Fibroblast of pulmonary artery (primary cell): Measurements from ENCODE around the gene ATOSB.

ENCODE experiments used
- DNase-seq: peaks from one replicate; pipeline ENCODE4 v3.0.0-alpha.2; 2010; ENCODE audit warnings: low read depth
- H3K4me3 ChIP-seq: replicated peaks from 2 replicates; pipeline ENCODE4 v1.5.1; 2011; ENCODE audit warnings: low read depth, mild to moderate bottlenecking, control low read depth, low read length, moderate library complexity
- TF ChIP-seq, protein P1 (sequence below): IDR thresholded peaks from 2 replicates; pipeline ENCODE4 v1.5.1; 2011; ENCODE audit warnings: mild to moderate bottlenecking, control low read depth, low read length, inconsistent platforms; ENCODE audit errors: missing control alignments

ATOSB gene

DNA sequence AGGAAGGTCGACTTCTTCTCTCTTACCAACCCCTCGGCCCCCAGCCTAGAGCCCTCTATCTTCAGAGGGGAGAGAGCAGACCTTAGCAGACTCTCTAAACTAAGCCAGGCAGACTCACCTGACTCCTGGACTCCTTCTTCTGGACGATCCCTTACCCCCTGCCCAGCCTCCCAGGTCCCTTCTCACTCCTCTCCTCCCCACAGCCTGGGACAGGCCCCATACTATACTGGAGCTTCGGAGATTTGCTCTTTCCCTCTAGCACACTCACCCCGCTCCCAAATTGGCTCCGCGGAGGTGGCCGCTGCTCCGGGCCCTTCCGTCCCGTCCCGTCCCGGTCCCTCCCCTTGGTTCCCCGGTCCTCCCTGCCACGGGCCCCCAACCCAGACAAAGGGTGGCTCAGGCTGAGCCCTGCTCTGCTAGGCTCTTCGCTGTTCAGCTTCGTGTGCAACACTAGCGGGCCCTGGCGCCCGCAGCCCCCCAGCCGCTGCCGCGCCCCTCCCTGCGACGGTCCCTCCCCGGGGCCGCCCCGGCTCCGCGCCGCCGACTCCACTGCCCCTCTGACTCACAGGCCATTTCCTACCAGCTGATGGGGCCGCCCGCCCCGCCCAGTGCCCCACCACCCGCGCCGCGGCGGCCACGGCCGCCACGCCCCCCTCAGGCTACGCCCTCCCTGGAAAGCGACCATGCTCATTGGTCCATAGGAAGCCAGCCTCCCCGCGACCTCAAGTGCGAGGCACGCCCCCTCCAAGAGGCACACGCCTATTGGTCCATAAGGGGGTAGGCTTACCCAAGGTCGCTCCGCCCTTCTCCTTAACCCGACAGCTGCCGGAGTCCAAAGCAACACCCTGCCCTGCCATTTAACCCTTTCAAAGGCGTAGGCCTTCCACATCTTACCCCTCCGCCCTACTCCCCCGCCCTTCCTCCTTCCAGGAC lies 4.4 kb downstream of the ATOSB start:
- peak overlapping the region; percentile 86 for H3K4me3 ChIP-seq
- peak; percentile 99 for DNase-seq
- TF ChIP-seq, protein P1, sequence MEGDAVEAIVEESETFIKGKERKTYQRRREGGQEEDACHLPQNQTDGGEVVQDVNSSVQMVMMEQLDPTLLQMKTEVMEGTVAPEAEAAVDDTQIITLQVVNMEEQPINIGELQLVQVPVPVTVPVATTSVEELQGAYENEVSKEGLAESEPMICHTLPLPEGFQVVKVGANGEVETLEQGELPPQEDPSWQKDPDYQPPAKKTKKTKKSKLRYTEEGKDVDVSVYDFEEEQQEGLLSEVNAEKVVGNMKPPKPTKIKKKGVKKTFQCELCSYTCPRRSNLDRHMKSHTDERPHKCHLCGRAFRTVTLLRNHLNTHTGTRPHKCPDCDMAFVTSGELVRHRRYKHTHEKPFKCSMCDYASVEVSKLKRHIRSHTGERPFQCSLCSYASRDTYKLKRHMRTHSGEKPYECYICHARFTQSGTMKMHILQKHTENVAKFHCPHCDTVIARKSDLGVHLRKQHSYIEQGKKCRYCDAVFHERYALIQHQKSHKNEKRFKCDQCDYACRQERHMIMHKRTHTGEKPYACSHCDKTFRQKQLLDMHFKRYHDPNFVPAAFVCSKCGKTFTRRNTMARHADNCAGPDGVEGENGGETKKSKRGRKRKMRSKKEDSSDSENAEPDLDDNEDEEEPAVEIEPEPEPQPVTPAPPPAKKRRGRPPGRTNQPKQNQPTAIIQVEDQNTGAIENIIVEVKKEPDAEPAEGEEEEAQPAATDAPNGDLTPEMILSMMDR, result no peak

DNA sequence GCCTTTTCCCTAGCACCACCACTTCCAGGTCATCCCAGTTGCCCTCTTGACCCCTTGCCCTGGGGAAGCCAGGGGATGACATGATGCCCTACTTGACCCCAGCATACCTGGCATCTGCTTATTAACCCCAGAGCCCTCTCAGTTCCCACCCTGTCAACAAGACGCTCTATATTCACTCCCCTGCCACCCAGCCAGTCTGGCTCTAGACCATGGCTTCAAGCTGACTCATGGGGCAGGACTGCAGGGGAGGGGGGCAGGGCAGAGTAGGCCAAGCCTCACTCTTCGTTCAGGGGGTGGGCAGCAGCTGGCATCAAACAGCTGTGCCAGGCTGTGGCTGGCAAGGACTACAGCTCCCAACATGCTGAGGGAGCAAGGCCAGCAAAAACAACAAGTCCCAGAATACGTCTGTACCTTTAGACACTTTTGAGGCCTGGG lies 5.3 kb downstream of the ATOSB start:
- peak overlapping the region; percentile 86 for H3K4me3 ChIP-seq
- TF ChIP-seq, protein P1, result no peak
- DNase-seq, result peak; percentile 42

DNA sequence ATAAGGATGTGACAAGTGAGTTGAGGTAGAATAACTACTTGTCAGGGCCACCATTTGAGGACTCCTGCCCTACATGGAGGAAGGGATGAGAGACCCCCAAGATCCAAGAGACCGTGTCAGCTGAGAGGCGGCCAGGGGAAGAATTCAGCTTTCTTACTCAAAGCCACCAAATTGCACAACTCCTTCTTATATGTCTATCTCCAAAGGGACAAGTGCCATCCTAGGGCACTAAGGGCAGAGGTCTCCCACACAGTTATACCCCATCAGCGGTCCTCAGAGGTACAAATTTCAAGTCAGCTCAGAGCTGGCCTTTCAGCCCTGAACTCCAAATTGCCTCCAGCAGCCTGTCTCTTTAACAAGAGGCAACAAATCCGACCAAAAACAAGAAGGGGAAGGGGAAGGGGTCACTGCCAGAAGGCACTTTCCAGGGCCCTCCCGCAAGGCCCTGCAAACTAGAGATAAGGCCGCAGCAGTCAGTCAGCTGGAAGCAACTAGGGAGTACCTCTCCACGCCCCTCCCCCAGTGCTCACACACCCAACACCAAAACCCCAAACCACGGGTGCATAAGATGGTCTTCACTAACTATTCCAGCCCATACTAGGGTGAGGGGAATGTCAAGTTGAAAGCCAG lies 6.6 kb downstream of the ATOSB start:
- no peak for DNase-seq
- TF ChIP-seq, protein P1, result no peak
- H3K4me3 ChIP-seq, result no peak overlapping the region

DNA sequence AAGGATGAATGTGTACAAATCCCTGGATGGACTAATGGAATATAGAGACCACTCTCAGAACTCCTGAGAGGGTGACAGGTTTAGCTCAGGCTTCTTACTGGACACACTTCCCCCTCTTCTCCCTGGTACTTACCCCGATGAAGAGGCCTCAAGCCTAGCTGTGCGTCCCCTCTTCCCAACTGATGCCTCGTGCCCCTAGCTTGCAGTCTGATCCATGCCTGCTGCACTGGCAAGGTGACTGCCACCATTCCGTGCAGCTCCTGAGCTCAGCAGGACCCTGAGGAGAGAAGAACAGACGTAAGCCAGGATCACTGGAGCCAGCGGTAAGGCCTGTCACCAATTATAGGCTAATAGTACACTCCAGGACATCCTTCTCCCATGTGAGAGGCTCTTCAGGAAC lies 7.2 kb downstream of the ATOSB start:
- no peak for DNase-seq
- H3K4me3 ChIP-seq, result no peak overlapping the region
- TF ChIP-seq, protein P1, result no peak

DNA sequence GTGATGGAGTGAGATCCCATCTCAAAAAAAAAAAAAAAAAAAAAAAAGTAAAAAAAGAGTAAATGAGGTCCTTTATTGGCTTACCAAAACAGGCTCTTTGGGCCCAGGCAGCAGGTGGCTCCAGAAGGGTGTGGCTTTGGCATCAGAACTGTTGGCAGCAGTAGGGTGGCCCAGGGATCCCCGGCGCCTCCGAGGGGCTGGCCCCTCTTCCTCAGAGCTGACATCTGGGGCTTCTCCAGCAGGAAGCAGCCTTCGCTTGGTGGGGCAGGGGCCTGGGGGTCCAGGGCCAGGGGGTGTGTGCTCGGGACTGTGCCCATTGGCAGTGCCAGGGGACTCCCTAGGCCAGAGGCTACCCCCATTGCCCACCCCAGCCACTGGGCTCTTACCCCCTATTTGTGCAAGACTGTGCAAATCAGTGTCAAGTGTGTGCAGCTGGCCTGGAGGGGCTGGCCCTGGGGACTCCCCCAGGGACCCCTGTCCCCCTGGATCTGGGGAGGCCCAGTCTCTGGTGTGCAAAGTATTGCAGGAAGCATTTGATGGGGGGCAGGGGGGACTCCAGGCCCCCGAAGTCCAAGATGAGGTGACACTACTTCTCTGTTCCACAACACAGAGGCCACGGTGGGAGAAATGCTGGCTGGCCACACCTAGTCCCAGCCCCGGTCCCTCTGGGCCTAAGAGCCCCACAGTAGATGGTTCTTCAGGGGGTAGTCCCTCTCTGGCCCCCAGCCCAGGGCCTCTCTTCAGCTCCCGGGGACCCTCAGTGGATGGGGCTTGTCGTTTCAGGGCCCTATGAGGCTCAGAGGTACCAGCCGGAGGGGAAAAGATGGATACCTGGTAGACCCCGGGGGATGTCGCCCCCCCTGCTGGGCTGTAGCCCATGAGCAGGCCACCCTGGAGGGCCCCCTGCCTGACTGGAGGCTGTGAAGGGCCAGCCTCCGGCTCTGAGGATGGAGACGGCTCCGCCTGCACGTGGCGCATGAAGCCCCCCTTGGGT lies 8.1 kb downstream of the ATOSB start:
- no peak overlapping the region for H3K4me3 ChIP-seq
- DNase-seq, result no peak
- TF ChIP-seq, protein P1, result no peak

DNA sequence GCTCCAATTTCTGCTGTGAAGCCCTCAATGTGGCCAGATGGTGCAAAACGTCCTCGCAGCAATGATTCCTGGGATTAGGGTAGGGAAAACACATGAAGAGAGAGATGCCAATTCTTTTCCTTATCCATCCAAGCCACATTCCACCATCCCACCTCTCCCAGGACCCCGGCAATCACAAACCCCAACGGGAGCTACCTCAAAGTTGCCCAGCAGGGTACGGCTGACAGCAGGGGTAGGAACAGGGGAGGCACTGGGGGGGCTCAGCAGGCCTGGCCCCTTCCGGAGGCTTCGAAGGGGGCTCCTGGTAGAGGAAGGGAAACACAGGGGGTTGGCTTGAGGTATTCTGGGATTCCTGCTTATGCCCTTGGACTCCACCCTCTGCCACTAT lies 9.3 kb downstream of the ATOSB start:
- no peak for DNase-seq
- no peak overlapping the region for H3K4me3 ChIP-seq
- TF ChIP-seq, protein P1, result no peak
